Measurements from ENCODE around the gene HMG20A. TPM values are rescaled to one million over a fixed set of nuclear protein-coding genes. Genes with fewer than 3 reads are reported as not detected.

The HMG20A gene
- total RNA-seq, 1 experiment from 2014 or later, result 60.2 TPM

DNA sequence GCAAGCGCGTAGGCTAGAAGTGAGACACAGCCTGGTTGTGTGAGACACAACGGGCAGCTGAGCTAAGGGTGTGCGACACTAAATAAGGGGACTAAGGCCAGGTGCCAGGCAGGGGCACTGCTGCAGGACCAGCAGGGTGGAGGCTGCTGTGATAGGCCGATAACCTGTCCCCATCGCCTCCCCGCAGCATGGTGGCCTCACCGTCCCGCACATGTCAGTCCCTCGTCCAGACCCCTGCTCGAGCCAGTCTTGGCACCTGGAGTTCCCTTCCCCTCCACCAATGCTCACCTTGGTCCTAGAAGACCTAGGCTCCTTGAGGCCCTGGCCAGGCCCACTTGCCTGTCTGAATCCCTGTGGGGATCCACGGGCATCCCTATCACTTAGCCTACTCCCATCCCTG is 96.1 kb downstream of the HMG20A start:
- Histone ChIP-seq H4K8ac (replicated peaks; ENCODE audit: insufficient read length, low read depth, low read length) (no peak overlapping the region), H3T11ph (ENCODE audit: low read length) (no peak overlapping the region), H3K4ac (ENCODE audit: low read depth, low read length) (no peak overlapping the region), H3K4me2 (ENCODE audit: insufficient read depth, insufficient read length, low read length) (no peak overlapping the region), H4K20me1 (ENCODE audit: control insufficient read depth, insufficient read depth, insufficient read length) (no peaks in the 10 kb centered on the region), H4K91ac (ENCODE audit: insufficient read length, low read depth, low read length) (no peak overlapping the region), H3K79me1 (ENCODE audit: insufficient read depth, low read depth, low read length, poor library complexity, severe bottlenecking) (no peaks in the 10 kb centered on the region), H2BK12ac (ENCODE audit: insufficient read length, low read depth, low read length) (no peak overlapping the region), H3K4me1 (ENCODE audit: insufficient read depth, low read length) (peaks cover 13% of the 10 kb centered on the region; the same call in 1 of the 2 replicates), H3K79me2 (ENCODE audit: insufficient read depth, low read length) (no peaks in the 10 kb centered on the region), H3K56ac (ENCODE audit: insufficient read length, low read depth, low read length) (no peak overlapping the region), H2AFZ (ENCODE audit: low read length) (no peak overlapping the region), H3K9me3 (ENCODE audit: control insufficient read depth, low read depth, low read length) (no peaks in the 10 kb centered on the region), H3K27me3 (ENCODE audit: insufficient read depth, low read length) (no peaks in the 10 kb centered on the region), H3K23ac (ENCODE audit: insufficient read length, low read depth, low read length) (no peak overlapping the region), H2AK5ac (ENCODE audit: insufficient read length, low read length) (no peak overlapping the region), H3K14ac (ENCODE audit: insufficient read depth, low read length) (no peak overlapping the region), H2BK120ac (ENCODE audit: low read depth, low read length, poor library complexity, severe bottlenecking) (no peak overlapping the region), H2BK15ac (ENCODE audit: low read depth, low read length) (no peak overlapping the region), H2BK20ac (ENCODE audit: low read depth, low read length, poor library complexity, severe bottlenecking) (no peak overlapping the region), H3K23me2 (ENCODE audit: insufficient read length, low read depth, low read length, poor library complexity, severe bottlenecking) (no peaks in the 10 kb centered on the region), H3K27ac (ENCODE audit: insufficient read length, low read depth, low read length) (no peak overlapping the region), H4K5ac (ENCODE audit: insufficient read length, low read depth, low read length) (no peak overlapping the region), H3K18ac (ENCODE audit: insufficient read length, low read depth, low read length) (no peak overlapping the region), H2BK5ac (ENCODE audit: insufficient read length, low read length) (no peak overlapping the region), H3K9ac (ENCODE audit: extremely low read depth, insufficient read length, low read length) (no peak overlapping the region)
- Mint-ChIP-seq H3K4me1 (peaks cover 37 to 43% of the 10 kb centered on the region in 2 experiments), H3K36me3 (ENCODE audit: insufficient read depth in 1 of 3, low read depth in 3 of 3) (peaks cover 0 to 4% (median 0%) of the 10 kb centered on the region in 3 experiments; a peak in 3 of 7 replicates), H3K27me3 (ENCODE audit: low read depth) (no peaks in the 10 kb centered on the region), H3K9me3 (peaks cover 2 to 3% of the 10 kb centered on the region in 2 experiments; a peak in 3 of 5 replicates), H3K27ac (no peak overlapping the region; a peak in 1 of 7 replicates), H3K4me3 (no peak overlapping the region)
- no CpG with 5 or more reads among the region's 12 CpGs for WGBS (ENCODE audit: extremely low coverage, insufficient read length, low lambda C conversion rate)
- TF ChIP-seq, protein P1, sequence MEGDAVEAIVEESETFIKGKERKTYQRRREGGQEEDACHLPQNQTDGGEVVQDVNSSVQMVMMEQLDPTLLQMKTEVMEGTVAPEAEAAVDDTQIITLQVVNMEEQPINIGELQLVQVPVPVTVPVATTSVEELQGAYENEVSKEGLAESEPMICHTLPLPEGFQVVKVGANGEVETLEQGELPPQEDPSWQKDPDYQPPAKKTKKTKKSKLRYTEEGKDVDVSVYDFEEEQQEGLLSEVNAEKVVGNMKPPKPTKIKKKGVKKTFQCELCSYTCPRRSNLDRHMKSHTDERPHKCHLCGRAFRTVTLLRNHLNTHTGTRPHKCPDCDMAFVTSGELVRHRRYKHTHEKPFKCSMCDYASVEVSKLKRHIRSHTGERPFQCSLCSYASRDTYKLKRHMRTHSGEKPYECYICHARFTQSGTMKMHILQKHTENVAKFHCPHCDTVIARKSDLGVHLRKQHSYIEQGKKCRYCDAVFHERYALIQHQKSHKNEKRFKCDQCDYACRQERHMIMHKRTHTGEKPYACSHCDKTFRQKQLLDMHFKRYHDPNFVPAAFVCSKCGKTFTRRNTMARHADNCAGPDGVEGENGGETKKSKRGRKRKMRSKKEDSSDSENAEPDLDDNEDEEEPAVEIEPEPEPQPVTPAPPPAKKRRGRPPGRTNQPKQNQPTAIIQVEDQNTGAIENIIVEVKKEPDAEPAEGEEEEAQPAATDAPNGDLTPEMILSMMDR (conservative IDR thresholded peaks at IDR 0.05), result no peak
- DNase-seq, result no peak

All from H9 (cell line).